ENCODE data around the gene ATOX1.

The ATOX1 gene

GRCh38 chr5:151780348-151780747 is 21.9 kb upstream of the ATOX1 start:
- peak overlapping the region; percentile 61 for H3K4ac ChIP-seq (ENCODE audit: low read depth, low read length)
- no peak overlapping the region for H4K8ac ChIP-seq (ENCODE audit: low read depth, low read length)
- no peak overlapping the region for H4K91ac ChIP-seq (ENCODE audit: low read depth, low read length)
- WGBS (ENCODE audit: extremely low coverage, insufficient coverage, insufficient read length), result no CpG with 5 or more reads among the region's 11 CpGs
- no peaks in the 10 kb centered on the region for H3K9me3 ChIP-seq (ENCODE audit: insufficient read depth, low read depth, low read length)
- no peak overlapping the region for H2BK120ac ChIP-seq (ENCODE audit: insufficient read depth, low read length, poor library complexity)
- no peak overlapping the region for H3K18ac ChIP-seq (ENCODE audit: low read length)
- no peak overlapping the region for H3K4me3 ChIP-seq (ENCODE audit: low read depth, low read length)
- no peak for DNase-seq
- no peak overlapping the region for H2BK12ac ChIP-seq (ENCODE audit: low read length)
- no peak overlapping the region for H3K27ac ChIP-seq (ENCODE audit: low read depth, low read length)
- no peak overlapping the region for H3K23ac ChIP-seq (ENCODE audit: low read length)
- H4K12ac ChIP-seq (ENCODE audit: low read depth, low read length), result no peak overlapping the region
- H3K79me2 ChIP-seq (ENCODE audit: control insufficient read depth, insufficient read depth, low read length, poor library complexity), result peaks cover 20% of the 10 kb centered on the region
- no peaks in the 10 kb centered on the region for H3K4me1 ChIP-seq (ENCODE audit: control insufficient read depth in 1 of 2, insufficient read depth in 2 of 2, low read length in 2 of 2)
- H2AK5ac ChIP-seq (ENCODE audit: low read length), result no peak overlapping the region
- peaks cover 4 to 8% of the 10 kb centered on the region in 2 experiments for H3K36me3 ChIP-seq (ENCODE audit: control insufficient read depth in 1 of 2, insufficient read depth in 2 of 2, low read length in 2 of 2)
- no peak overlapping the region for H2AFZ ChIP-seq (ENCODE audit: insufficient read depth, low read length, poor library complexity)
- no peak overlapping the region for H3K9ac ChIP-seq (ENCODE audit: low read length)
- H2BK5ac ChIP-seq (ENCODE audit: low read depth, low read length, poor library complexity), result no peak overlapping the region
- no peaks in the 10 kb centered on the region for H3K79me1 ChIP-seq (ENCODE audit: low read length)
- no peak overlapping the region for H3K14ac ChIP-seq (ENCODE audit: low read length)
- H3K27me3 ChIP-seq (ENCODE audit: insufficient read depth, low read length), result no peaks in the 10 kb centered on the region
- H3K4me2 ChIP-seq (ENCODE audit: low read length), result no peak overlapping the region

- Histone ChIP-seq H3K79me2 (ENCODE audit: control insufficient read depth, insufficient read depth, low read length, poor library complexity) (peaks cover 20% of the 10 kb centered on the region), H3K4me2 (ENCODE audit: low read length) (no peak overlapping the region), H3K23ac (ENCODE audit: low read length) (no peak overlapping the region), H2BK5ac (ENCODE audit: low read depth, low read length, poor library complexity) (no peak overlapping the region), H3K4me1 (ENCODE audit: control insufficient read depth in 1 of 2, insufficient read depth in 2 of 2, low read length in 2 of 2) (no peaks in the 10 kb centered on the region), H3K18ac (ENCODE audit: low read length) (no peak overlapping the region), H4K8ac (ENCODE audit: low read depth, low read length) (no peak overlapping the region), H3K27me3 (ENCODE audit: insufficient read depth, low read length) (no peaks in the 10 kb centered on the region), H3K79me1 (ENCODE audit: low read length) (no peaks in the 10 kb centered on the region), H4K91ac (ENCODE audit: low read depth, low read length) (no peak overlapping the region), H3K4me3 (ENCODE audit: low read depth, low read length) (no peak overlapping the region), H2AFZ (ENCODE audit: insufficient read depth, low read length, poor library complexity) (no peak overlapping the region), H3K36me3 (ENCODE audit: control insufficient read depth in 1 of 2, insufficient read depth in 2 of 2, low read length in 2 of 2) (peaks cover 4 to 8% of the 10 kb centered on the region in 2 experiments), H3K27ac (ENCODE audit: low read depth, low read length) (no peak overlapping the region), H3K4ac (ENCODE audit: low read depth, low read length) (peak overlapping the region; percentile 86), H2BK120ac (ENCODE audit: insufficient read depth, low read length, poor library complexity) (no peak overlapping the region), H3K9ac (ENCODE audit: low read length) (no peak overlapping the region), H3K14ac (ENCODE audit: low read length) (no peak overlapping the region), H2AK5ac (ENCODE audit: low read length) (no peak overlapping the region), H3K9me3 (ENCODE audit: insufficient read depth, low read depth, low read length) (no peaks in the 10 kb centered on the region), H4K12ac (ENCODE audit: low read depth, low read length) (no peak overlapping the region), H2BK12ac (ENCODE audit: low read length) (no peak overlapping the region)
- DNase-seq, result no peak
- no CpG with 5 or more reads among the region's 3 CpGs for WGBS (ENCODE audit: extremely low coverage, insufficient coverage, insufficient read length)
Observed at GRCh38 chr5:151779531-151780125, 21.2 kb upstream of the ATOX1 start.

GRCh38 chr5:151775025-151775606 is 16.7 kb upstream of the ATOX1 start:
- no peak overlapping the region for H2BK5ac ChIP-seq (ENCODE audit: low read depth, low read length, poor library complexity)
- no peak overlapping the region for H3K14ac ChIP-seq (ENCODE audit: low read length)
- H2BK12ac ChIP-seq (ENCODE audit: low read length), result no peak overlapping the region
- no peak for DNase-seq
- peak overlapping the region; percentile 94 for H3K4ac ChIP-seq (ENCODE audit: low read depth, low read length)
- no peak overlapping the region for H4K91ac ChIP-seq (ENCODE audit: low read depth, low read length)
- no peaks in the 10 kb centered on the region for H3K9me3 ChIP-seq (ENCODE audit: insufficient read depth, low read depth, low read length)
- H3K79me1 ChIP-seq (ENCODE audit: low read length), result peaks cover 17% of the 10 kb centered on the region
- no peak overlapping the region for H4K8ac ChIP-seq (ENCODE audit: low read depth, low read length)
- H3K27ac ChIP-seq (ENCODE audit: low read depth, low read length), result no peak overlapping the region
- no peak overlapping the region for H2AFZ ChIP-seq (ENCODE audit: insufficient read depth, low read length, poor library complexity)
- H3K4me3 ChIP-seq (ENCODE audit: low read depth, low read length), result no peak overlapping the region
- peaks cover 8 to 9% of the 10 kb centered on the region in 2 experiments for H3K4me1 ChIP-seq (ENCODE audit: control insufficient read depth in 1 of 2, insufficient read depth in 2 of 2, low read length in 2 of 2)
- H3K4me2 ChIP-seq (ENCODE audit: low read length), result no peak overlapping the region
- H2AK5ac ChIP-seq (ENCODE audit: low read length), result no peak overlapping the region
- H3K36me3 ChIP-seq (ENCODE audit: control insufficient read depth in 1 of 2, insufficient read depth in 2 of 2, low read length in 2 of 2), result peaks cover 4 to 8% of the 10 kb centered on the region in 2 experiments
- peaks cover 32% of the 10 kb centered on the region for H3K79me2 ChIP-seq (ENCODE audit: control insufficient read depth, insufficient read depth, low read length, poor library complexity)
- H3K9ac ChIP-seq (ENCODE audit: low read length), result no peak overlapping the region
- no peak overlapping the region for H3K18ac ChIP-seq (ENCODE audit: low read length)
- no CpG with 5 or more reads among the region's 3 CpGs for WGBS (ENCODE audit: extremely low coverage, insufficient coverage, insufficient read length)
- no peaks in the 10 kb centered on the region for H3K27me3 ChIP-seq (ENCODE audit: insufficient read depth, low read length)
- H3K23ac ChIP-seq (ENCODE audit: low read length), result no peak overlapping the region
- H2BK120ac ChIP-seq (ENCODE audit: insufficient read depth, low read length, poor library complexity), result no peak overlapping the region
- H4K12ac ChIP-seq (ENCODE audit: low read depth, low read length), result no peak overlapping the region

GRCh38 chr5:151773951-151774350 is 15.5 kb upstream of the ATOX1 start:
- Histone ChIP-seq H3K36me3 (ENCODE audit: control insufficient read depth in 1 of 2, insufficient read depth in 2 of 2, low read length in 2 of 2) (peaks cover 4 to 8% of the 10 kb centered on the region in 2 experiments), H3K4me3 (ENCODE audit: low read depth, low read length) (no peak overlapping the region), H2AK5ac (ENCODE audit: low read length) (no peak overlapping the region), H3K79me2 (ENCODE audit: control insufficient read depth, insufficient read depth, low read length, poor library complexity) (peaks cover 31% of the 10 kb centered on the region), H3K18ac (ENCODE audit: low read length) (no peak overlapping the region), H3K9me3 (ENCODE audit: insufficient read depth, low read depth, low read length) (no peaks in the 10 kb centered on the region), H3K4me2 (ENCODE audit: low read length) (peak overlapping the region; percentile 39), H2BK120ac (ENCODE audit: insufficient read depth, low read length, poor library complexity) (no peak overlapping the region), H4K91ac (ENCODE audit: low read depth, low read length) (no peak overlapping the region), H3K14ac (ENCODE audit: low read length) (no peak overlapping the region), H2BK12ac (ENCODE audit: low read length) (no peak overlapping the region), H4K8ac (ENCODE audit: low read depth, low read length) (no peak overlapping the region), H4K12ac (ENCODE audit: low read depth, low read length) (no peak overlapping the region), H3K23ac (ENCODE audit: low read length) (no peak overlapping the region), H3K9ac (ENCODE audit: low read length) (no peak overlapping the region), H3K79me1 (ENCODE audit: low read length) (peaks cover 17% of the 10 kb centered on the region), H2AFZ (ENCODE audit: insufficient read depth, low read length, poor library complexity) (no peak overlapping the region), H3K4ac (ENCODE audit: low read depth, low read length) (peak overlapping the region; percentile 97), H3K27me3 (ENCODE audit: insufficient read depth, low read length) (no peaks in the 10 kb centered on the region), H3K27ac (ENCODE audit: low read depth, low read length) (no peak overlapping the region), H2BK5ac (ENCODE audit: low read depth, low read length, poor library complexity) (no peak overlapping the region), H3K4me1 (ENCODE audit: control insufficient read depth in 1 of 2, insufficient read depth in 2 of 2, low read length in 2 of 2) (peaks cover 9% of the 10 kb centered on the region in 2 experiments)
- peak in 1 of 2 donors; percentile 3 for DNase-seq
- no CpG with 5 or more reads among the region's 3 CpGs for WGBS (ENCODE audit: extremely low coverage, insufficient coverage, insufficient read length)

All from trophoblast cell (in vitro differentiated cells and primary cell).